ENCODE results near the gene DARS2. TPM values are rescaled to one million over a fixed set of nuclear protein-coding genes. Genes with fewer than 3 reads are reported as not detected.

Gene DARS2
- total and polyA plus RNA-seq, 10 of the 15 experiments (the other 5 are each of a cell fraction or from before 2014, with no cell fraction given): 23.9 to 69.7 (median 37.3) TPM

DNA sequence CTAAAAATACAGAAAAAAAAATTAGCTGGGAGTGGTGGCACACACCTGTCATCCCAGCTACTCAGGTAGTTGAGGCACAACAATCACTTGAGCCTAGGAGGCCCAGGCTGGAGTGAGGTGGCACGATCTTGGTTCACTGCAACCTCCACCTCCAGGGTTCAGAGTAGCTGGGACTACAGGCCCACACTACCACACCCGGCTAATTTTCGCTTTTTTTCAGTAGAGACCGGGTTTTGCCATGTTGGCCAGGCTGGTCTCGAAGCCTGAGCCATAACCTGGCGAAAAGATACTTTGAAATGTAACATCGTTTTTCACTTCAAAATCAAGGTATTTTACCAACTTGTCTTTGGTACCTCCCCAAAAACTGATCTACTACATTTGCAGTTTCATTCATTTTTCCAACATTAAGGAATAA is 37.3 kb downstream of the DARS2 start (continued):
- TF ChIP-seq, protein P1, sequence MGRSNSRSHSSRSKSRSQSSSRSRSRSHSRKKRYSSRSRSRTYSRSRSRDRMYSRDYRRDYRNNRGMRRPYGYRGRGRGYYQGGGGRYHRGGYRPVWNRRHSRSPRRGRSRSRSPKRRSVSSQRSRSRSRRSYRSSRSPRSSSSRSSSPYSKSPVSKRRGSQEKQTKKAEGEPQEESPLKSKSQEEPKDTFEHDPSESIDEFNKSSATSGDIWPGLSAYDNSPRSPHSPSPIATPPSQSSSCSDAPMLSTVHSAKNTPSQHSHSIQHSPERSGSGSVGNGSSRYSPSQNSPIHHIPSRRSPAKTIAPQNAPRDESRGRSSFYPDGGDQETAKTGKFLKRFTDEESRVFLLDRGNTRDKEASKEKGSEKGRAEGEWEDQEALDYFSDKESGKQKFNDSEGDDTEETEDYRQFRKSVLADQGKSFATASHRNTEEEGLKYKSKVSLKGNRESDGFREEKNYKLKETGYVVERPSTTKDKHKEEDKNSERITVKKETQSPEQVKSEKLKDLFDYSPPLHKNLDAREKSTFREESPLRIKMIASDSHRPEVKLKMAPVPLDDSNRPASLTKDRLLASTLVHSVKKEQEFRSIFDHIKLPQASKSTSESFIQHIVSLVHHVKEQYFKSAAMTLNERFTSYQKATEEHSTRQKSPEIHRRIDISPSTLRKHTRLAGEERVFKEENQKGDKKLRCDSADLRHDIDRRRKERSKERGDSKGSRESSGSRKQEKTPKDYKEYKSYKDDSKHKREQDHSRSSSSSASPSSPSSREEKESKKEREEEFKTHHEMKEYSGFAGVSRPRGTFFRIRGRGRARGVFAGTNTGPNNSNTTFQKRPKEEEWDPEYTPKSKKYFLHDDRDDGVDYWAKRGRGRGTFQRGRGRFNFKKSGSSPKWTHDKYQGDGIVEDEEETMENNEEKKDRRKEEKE (IDR thresholded peaks at IDR 0.05): no peak
- TF ChIP-seq, protein P2, sequence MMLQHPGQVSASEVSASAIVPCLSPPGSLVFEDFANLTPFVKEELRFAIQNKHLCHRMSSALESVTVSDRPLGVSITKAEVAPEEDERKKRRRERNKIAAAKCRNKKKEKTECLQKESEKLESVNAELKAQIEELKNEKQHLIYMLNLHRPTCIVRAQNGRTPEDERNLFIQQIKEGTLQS (IDR thresholded peaks at IDR 0.05; ENCODE audit: borderline replicate concordance, extremely low read depth, low read depth, low read length): no peak
- TF ChIP-seq PAX5 (IDR thresholded peaks at IDR 0.05; ENCODE audit: borderline replicate concordance, low read depth, low read length) (no peak), ESRRA (IDR thresholded peaks at IDR 0.05; ENCODE audit: low read length) (no peak), EZH2 (IDR thresholded peaks at IDR 0.05; ENCODE audit: borderline replicate concordance, control insufficient read depth, low read depth, low read length) (no peak), CBFB (IDR thresholded peaks at IDR 0.05; ENCODE audit: low read depth) (0 out of 2 replicates have a peak, but pooled peaks have one; percentile 3), BMI1 (IDR thresholded peaks at IDR 0.05; ENCODE audit: borderline replicate concordance) (0 out of 2 replicates have a peak, but pooled peaks have one; percentile 8), POLR2A (IDR thresholded peaks at IDR 0.05; ENCODE audit: low read depth, low read length) (peak; percentile 33; the same call in 1 of the 2 replicates), MTA3 (IDR thresholded peaks at IDR 0.05; ENCODE audit: borderline replicate concordance, low read length) (no peak), DPF2 (IDR thresholded peaks at IDR 0.05) (no peak), TAF1 (IDR thresholded peaks at IDR 0.05; ENCODE audit: borderline replicate concordance, low read depth, low read length) (no peak), ZNF217 (IDR thresholded peaks at IDR 0.05) (no peak), CBX3 (IDR thresholded peaks at IDR 0.05; ENCODE audit: borderline replicate concordance, low read depth) (no peak), POLR2AphosphoS5 (IDR thresholded peaks at IDR 0.05; ENCODE audit: low read length) (0 out of 2 replicates have a peak, but pooled peaks have one; percentile 19), BACH1 (IDR thresholded peaks at IDR 0.05; ENCODE audit: borderline replicate concordance) (no peak), SMAD5 (IDR thresholded peaks at IDR 0.05; ENCODE audit: low read depth) (0 out of 2 replicates have a peak, but pooled peaks have one; percentile 46)

Measured in GM12878 (cell line).